GM21367 (cell line): ENCODE data around the gene GRIK3.
"Not testable (repeated sequence)": the region's sequence is repeated elsewhere in the genome, so short reads cannot be mapped to it uniquely, and the experiment has no call there.

Experiments
- ATAC-seq: cut with Tn5 transposase; IDR thresholded peaks from one replicate; pipeline ENCODE4 v1.9.1; 2021; ENCODE audit not compliant: unreplicated experiment

GRIK3 gene

DNA sequence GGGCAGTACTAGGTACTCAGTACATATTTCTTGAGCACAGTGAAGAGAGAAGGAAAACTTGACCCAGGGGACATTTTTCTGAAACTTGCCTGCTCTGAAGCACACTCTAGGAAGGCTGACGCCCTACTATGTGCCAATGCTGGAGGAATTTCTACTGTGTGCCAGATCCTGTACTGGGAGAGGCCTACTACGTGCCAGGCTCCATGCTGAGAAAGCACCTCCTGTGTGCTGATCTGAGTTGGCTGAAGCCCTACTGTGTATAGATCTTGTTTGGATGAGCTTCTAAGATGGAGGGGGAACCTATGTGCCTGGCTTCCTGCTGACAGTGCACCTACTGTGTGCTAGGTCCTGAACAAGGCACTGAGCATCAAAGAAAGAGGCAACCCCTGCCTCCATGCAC lies 86.2 kb downstream of the GRIK3 start:
- ATAC-seq, result no peak

DNA sequence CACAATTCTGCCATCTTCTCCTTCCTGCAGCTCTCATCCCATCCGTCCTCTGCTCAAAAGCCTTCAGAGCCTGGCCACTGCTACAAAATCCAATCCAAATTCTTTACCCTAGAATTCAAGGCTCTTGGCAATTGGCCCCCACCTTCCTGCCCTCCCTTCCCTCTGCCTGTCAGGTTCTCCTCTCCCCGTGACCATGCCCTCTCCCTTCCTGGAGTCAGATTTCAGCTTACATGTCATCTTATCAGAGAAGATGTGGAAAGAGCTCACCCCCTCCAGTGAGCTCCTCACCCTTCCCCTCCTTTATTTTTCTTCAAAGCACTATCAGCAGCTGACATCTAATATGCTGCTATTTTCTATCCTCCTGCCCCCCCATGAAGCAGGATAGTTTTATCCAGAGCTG lies 86.9 kb downstream of the GRIK3 start:
- no peak for ATAC-seq

DNA sequence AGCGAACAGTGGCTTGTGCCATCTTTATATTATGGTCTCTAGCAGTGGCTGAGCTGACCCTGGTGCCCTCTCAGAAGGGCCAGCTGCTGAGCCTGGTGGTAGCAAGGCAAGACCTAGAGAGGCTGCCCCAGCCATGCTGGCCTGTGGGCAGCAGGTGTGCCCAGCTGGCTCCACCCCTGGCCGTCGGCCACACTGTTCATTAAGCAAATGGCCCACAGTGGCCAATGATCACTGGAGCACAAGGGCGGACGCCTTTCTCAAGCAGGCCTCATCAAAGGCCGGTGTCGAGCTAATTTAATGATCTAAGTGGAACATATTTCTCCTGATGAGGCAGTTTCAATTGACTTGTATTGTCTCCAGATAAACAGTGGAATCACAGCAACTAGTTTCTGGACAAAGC lies 89.4 kb downstream of the GRIK3 start:
- no peak for ATAC-seq

DNA sequence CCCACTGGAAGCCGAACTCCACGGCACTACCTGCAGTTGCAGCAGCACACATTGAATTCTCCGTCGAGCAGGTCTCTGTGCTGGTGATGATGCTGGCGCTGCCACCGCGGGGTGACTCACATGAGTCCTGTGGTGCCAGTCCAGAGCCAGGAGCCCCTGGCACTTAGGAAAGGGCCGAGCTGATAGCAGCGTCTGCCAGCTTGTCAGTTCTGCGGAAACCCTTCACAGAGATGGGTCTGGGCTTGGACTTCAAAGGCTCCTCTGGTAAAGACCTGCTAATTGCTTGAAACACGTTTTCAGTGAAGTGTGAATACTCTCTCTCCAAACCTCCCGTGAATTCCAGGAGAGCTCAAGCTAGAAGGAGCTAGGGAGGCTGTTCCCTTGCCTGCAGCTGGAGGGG lies 92.2 kb downstream of the GRIK3 start:
- ATAC-seq, result no peak

DNA sequence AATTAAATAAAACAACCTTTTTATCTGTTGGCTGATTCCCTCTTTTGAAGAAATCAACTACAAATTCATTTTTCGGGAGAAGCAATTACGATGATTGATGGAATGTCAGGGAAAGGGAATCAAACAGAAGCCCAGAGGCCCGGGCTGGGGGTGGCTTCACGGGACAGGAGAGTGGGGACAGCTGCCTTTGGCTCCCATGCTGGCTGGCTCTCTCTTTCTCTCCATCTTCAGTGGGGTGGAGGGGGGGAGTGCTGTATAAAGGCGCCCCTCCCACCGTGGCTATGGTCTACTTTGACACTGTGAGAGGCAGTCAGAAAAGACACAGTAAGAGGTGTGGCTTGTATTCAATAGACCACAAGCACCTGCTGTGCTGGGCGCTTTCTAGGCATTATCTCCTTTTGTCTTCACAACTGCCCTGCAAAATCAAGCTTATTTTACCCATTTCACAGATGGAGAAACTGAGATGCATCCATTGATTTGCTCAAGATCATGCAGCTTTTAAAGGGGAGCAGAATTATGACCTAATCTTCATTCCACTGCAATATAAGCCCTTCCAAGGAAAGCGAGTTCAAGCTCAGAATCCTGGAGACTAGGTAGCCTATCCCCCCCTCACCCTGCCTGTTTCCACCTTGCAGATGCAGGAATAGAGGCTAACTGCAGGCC lies 92.9 kb downstream of the GRIK3 start:
- ATAC-seq, result no peak

DNA sequence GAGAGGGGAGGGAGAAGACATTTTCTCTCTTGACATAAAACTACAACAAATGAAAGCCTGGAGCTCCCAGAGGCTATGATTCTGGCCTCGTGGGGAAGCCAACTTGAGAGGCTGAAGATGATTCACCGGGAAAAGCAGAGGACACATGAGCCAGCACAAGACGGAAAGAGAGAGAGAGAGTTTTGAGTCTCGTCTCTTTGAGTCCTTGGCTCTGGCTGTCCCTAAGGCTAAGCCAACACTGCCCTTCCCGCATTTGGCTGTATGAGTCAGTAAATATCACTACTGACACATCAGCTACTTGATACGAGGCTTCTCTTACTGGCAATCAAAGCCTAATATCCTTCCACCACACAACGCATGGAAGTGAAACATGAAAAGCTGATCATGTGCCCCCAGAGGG lies 95.5 kb downstream of the GRIK3 start:
- ATAC-seq, result no peak

DNA sequence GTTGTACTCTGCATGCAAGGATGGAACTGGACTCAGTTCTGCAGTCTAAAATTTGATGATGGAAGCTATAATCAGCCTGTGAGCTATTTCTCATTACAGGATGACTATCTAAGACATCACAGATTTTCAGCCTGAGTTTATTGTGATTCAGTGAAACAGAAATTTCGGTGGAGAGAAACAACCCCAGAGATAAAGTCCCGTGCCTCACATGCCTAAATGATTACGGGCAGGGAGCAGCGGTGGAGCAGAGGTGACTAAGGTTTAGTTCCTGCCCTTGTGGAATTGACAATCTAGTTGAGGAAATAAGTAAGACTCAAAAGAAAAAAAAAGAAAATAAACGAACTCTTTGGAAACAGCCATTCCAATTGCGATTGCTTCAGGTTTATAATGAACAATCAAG lies 96.9 kb downstream of the GRIK3 start:
- no peak for ATAC-seq

DNA sequence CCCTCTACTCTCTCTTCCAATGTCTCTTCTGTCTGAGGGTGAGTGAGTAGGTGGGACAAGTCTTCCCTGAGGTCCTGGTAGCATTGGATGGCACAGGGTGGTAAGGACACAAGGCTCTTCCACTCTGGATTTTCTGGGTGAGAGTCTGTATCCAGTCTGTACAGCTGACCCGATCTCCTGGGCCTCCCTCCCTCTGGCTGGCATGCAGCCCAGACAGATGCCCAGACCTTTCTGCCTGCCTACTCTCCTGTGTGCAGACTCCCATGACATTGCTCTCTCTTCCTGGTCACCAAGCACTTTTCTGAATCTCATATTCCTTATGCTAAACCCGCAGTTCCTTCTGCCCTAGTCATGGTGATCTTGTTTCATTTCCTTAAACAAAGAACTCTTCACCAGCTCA lies 100.3 kb downstream of the GRIK3 start:
- no peak for ATAC-seq

DNA sequence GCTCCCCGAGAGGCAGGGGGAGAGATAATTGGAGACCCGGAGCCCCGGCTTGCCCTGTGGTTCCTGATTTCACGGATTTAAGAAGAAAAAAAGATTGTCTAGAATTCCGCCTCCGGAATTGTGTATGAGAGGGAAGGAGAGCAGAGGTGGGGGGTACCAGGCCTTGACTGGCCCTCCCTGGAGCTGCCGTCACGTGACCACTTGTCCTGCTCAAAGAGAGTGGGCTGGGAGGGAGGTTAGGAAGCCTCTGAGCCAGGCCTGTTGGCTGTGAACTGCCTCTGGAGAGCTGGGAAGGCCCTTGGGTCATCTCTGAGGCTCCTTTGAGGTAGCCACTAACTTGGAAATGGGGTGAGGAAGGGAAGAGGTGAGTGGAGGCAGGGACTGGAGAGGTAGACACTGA lies 106.5 kb downstream of the GRIK3 start:
- no peak for ATAC-seq

DNA sequence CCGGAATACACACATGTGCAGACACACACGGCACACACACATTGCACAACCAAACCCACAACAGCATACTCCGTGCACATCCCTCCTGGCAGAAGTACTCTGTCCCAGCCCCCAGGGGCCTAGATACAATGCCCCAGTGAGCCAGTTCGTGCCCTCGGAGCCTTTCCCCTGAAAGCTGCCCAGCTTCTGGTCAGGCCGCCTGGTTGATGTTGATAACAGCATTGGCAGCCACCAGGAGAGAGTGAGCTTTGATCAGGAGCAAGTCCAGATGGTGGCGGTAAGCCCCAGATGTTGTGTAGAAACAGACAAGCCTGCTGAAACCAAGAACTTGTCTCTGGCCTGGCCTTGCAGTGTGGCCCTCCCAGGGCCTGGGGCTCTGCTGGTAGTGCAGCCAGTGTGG lies 109.1 kb downstream of the GRIK3 start:
- no peak for ATAC-seq

DNA sequence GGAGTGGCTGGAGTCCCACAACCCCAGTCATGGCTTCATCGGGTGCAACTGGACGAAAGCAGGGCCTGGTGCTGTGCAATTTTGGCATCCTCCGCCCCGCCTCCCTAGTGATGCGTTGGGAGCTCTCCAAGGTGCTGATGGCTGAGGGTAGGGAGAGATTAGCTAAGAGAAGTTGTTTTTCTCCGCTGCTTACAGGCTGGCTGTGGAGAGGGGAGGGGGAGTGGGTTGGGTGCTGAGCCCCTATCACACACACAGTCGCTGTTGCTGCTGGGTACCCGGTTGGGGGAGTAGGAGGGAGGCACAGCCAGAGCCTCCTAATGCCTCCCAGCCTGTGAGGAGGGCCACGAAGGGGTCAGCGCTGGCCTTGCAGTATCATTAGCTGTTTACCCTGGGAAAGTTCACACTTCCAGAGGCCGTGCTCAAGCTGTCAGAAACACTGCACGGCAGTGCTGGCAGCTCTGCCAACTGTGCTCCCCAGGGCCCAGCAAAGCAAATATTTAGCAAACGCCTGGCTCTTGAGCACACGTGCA lies 110.0 kb downstream of the GRIK3 start:
- ATAC-seq, result no peak

DNA sequence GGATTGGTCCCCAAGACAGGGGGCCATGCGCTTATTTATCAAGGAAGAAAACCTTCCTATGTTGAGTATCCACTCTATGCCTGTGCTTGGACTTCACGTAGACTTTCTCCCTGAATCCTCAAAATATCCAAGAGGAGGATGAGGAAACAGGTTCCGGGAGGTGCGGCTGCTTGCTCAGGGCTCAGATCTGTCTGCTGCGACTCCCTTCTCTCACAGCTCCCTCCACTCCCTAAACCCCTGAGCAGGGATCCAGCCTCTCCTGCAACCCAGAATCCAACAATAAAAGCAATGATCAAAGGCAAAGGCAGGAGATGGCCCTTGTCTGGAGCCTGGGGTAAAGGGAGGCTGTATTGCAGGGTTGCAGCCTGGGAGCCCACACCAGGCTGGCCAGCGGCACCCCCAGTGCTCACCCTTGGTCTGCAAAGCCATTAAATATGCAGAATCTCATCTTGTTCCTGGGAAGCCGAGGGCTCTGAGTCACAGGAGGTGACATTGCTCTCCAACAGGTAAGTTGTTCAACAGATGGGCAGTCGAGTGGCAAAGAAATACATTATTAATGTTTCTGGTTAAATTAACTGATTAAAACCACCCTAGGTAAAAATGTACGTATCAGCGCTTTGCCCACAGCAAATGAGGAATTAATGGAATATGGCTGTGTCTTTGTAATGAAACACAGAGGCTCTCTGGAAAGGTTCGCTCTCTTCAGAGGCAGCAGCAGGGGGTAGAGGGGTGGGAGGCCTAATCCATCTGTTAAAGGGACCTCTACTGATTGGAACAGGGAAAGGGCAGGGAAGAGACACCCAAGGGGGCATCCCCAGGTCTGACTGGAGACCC lies 111.5 kb downstream of the GRIK3 start:
- no peak for ATAC-seq

DNA sequence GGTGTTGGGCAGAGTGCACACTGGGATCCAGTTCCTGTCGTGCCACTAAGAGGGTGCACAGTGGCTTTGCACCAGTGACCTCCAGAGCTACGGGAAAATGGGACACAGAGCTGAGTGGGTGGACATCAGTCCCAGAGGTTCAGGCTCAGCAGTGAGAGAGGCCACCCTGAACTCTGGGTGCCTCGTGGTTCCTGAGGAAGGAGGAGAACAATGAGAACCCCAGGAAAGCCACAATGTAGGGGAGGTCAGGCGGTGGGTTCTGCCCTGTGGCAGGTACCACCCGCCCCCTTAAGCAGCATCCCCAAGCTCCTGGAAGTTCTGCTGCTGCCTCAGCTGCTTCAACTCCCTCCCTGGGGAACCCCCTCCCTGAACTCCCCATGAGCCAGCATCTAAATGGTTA lies 112.2 kb downstream of the GRIK3 start:
- ATAC-seq, result no peak

DNA sequence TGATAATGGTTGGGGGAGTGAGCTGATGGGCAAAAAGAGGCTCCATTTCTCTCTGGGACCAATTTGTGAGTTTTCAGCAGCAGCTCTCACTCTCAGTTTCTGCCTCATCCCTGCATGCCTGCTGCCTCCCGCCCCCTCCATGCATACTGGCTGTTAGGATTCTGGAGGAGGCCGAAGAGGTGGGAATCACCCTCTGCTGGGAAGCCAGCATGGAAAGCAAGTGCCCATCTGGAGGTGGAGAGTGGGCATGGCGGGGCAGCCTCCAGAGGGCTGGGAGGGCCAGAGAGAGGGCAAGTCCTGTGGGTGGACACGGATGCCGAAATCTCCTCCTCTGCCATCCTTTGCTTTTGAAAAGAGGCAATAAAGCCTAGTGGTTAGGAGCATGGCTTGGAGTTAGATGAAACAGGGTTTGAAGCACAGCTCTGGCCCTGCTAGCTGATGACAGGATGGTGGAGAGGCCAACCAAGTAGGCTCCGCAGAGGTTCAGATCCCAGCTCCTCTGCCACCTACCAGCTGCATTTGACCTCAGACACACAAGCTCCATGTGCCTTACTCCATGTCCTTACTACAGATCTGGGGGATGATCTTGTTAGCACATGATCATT lies 113.4 kb downstream of the GRIK3 start:
- no peak for ATAC-seq

DNA sequence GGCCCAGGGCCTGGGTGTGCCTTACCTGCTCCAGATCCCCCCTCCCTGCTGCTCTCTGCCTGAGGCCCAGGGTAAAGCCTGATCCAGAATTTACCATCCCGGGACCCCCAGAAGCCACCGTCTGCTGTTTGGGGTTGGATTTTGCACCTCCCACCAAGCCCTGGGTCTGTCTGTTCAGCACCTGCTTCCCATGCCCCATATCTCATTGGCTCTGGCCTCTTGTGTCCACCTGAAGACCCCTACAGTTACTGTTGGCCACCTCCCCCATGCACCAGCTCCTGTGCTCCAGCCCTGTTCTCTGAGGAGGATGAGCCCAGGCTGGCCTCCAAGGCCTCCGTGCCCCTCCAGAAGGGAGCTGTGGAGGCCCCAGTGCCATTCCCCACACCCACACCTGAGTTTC lies 113.9 kb downstream of the GRIK3 start:
- ATAC-seq, result no peak

DNA sequence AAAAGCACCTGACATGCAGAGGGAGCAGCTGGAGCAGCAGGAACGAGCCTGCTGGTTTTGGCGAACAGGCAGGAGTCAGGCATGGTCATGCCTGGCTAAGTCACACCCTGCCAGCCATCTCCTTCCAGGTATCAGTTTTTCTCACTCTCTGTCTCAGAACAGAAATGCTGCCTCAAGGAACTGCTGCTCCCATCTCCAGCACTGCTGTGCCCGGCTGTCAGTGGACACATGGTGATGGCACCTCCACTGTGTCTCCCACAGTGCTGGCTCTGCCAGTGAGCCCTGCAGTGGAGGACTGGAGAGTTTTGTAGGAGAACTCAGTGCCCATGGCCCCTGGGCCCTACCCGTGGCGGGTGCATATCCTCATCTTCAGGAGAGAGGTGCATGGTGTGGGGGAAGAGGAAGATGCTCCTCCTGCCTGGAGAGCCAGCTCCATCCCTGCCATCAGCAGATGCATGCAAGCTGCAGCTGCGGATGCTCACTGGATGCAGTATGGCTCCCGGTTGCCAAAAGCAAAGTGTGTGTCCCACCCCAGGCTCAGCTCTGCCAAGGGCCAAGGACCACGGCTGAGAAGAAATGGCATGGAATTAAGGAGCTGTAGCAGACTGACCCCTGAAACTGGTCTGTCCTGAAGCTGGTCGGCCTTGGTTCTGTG lies 114.7 kb downstream of the GRIK3 start:
- ATAC-seq, result no peak

DNA sequence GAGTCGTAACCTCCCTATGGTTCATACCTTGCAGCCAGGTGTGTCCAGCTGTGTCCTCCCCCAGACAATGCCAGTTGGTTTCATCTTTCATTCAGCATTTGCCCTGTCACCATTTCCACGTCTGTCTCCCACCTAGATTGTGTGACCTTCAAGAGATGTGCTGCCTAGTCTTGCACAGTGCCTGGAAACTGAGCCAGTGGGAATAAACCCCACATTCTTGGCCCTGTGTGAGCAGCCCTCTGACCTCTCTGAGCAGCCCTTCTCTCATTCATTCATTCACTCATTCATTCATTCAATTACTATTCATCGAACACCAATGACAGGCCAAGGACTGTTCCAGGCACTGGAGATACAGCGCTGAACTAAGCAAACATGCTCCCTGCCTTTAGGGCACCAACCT lies 115.7 kb downstream of the GRIK3 start:
- no peak for ATAC-seq

DNA sequence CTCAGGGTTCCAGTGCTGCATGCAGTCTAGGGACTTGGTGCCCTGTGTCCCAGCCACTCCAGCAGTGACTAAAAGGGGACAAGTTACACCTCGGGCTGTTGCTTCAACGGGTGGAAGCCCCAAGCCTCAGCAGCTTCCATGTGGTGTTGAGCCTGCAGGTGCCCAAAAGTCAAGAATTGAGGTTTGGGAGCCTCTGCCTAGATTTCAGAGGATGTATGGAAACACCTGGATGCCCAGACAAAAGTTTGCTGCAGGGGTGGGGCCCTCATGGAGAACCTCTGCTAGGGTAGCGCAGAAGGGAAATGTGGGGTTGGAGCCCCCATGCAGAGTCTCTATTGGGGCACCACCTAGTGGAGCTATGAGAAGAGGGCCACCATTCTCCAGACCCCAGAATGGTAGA lies 117.8 kb downstream of the GRIK3 start:
- not testable (repeated sequence) for ATAC-seq

DNA sequence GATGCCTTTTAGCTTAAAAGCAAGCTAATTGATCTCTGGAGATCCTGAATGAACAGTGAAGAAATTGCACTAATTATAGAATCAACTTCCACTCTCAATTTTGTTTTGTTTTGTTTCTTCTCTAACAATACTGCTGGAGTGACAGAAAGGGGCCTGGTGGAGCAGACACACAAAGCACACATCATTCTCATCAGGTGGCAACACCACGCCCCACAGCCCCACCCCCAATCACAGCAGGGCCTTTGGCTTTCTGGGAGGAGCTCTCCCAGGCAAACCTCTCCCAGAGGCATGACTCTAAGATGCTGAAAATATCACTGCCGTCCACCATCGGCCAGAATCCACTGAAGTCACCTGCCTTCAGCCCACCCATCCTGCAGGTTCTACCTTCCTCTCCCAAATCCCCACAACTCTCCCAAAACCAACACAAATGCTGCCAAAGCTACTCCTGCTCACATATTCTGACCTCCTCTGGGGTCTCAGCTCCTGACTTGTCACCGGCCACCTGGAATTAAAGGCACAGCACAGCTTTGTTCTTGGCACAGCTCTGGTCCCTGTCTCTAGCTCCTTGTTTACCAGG lies 120.7 kb downstream of the GRIK3 start:
- no peak for ATAC-seq

DNA sequence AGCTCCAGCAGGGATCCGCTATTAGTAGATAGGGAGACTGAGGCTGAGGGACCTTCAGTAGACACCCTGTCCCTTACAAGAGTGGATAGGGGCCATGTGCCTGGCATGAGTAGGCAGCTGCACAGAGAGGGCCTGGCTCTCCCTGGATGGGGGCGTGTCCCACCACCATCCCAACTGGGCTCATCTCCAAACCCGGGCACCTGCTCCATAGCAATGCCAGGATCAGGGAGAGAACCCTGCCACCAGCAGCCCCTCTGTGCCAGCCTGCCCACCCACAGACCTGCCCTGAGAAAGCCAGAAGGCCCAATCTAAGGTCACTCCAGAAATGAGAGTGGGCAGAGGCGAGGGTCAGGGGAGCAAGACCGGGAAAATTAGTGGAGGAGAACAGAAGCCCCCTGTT lies 121.3 kb downstream of the GRIK3 start:
- ATAC-seq, result no peak

DNA sequence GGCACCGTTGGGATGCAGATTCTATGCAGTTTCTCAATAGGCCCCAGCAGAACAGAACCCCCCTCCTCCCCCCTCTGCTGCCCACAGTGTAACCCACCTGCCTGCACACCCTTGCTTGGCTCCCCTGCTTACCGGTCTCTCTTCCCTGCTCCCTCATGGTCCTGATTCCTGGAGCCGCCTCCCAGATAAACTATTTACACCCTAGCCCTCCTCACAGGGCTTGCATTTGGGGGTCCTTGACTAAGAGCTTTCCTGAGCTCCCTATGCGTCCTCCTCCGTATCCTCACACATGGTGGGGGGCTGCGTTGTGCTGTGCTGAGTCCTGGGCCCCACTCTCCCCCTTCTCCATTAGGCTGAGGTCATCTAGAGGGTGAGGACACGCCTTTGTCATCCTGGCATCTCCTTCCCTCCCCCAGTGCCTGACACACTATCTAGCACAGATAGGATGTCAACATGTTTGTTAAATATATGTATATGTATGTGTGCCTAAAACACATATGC lies 121.9 kb downstream of the GRIK3 start:
- ATAC-seq, result no peak
